Stimulated activated CD8-positive, alpha-beta memory T cell treated with anti-CD3 and anti-CD28 coated beads, Interleukin-2, amount 100 ng/mL, for 1 hour (primary cell): ENCODE measurements around the gene CEP162.
"Not testable (repeated sequence)": the region's sequence is repeated elsewhere in the genome, so short reads cannot be mapped to it uniquely, and the experiment has no call there.

Source experiments
- DNase-seq, 2 donors: peaks; one replicate each; pipeline ENCODE4 v3.0.0-alpha.2; 2020; ENCODE audit warnings: low read depth in 2 of 2

CEP162 gene

GRCh38 chr6:84227434-84228197 lies at the start of gene CEP162:
Gene CEP162 (minus strand): TSS chr6:84227643. CDS start chr6:84226393, 1,250 bp downstream.
- peak; percentile 72 to 77 for DNase-seq

DNA sequence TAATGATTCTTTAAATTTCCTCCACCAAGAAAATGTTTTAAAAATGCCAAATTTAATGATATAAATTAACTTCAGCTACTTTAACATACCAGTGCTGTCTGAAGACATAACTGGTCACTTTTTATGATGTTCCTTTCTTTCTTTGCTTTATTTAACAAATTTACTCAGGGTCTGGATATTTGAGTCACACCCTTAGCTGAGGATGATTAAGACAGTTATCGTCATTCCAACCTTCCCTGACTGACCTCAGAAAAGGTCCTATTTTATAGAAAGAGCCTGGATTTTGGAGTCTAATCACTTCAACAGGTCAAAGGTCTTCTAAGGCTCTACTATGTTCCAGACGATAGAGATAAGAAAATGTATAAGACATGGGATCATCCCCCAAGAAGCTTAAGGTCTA lies 47.4 kb upstream of the CEP162 start:
- DNase-seq, result no peak

DNA sequence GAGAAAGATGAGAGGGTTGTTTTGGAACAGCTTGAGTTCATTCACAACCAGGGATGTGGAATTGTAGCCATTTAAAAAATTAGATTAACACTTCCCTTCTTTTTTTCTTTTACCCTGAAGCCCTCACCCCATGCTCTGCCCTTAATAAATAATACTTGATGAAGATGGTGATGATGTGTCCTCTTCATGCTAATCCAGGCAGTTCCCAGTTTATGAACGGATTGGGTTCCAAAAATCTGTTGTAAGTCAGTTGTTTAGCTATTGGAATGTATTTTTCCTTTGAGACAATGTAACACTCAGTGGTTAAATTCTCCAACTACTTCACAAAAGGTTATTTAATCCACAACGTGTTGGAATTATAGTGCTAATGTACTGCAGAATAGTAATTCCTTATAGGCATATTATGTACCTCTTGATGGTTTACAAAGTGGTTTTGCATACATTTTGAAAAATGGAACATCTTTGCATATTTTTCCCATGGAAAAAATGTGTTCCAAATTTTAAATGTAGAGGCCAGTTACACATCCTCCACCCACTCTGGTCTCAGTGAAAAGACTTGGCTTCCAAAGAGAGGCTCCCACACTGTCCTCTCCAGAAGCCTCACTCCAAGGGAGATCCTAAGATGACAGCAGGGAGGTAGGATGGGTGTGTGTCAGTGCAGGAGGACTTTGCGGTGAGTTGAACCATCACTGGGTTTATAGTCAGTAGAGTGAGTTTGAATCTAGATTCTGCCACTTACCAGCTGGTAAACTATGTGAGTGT lies 45.8 kb upstream of the CEP162 start:
- DNase-seq, result no peak

GRCh38 chr6:84272298-84272697 lies 44.9 kb upstream of the CEP162 start:
- DNase-seq, result no peak

DNA sequence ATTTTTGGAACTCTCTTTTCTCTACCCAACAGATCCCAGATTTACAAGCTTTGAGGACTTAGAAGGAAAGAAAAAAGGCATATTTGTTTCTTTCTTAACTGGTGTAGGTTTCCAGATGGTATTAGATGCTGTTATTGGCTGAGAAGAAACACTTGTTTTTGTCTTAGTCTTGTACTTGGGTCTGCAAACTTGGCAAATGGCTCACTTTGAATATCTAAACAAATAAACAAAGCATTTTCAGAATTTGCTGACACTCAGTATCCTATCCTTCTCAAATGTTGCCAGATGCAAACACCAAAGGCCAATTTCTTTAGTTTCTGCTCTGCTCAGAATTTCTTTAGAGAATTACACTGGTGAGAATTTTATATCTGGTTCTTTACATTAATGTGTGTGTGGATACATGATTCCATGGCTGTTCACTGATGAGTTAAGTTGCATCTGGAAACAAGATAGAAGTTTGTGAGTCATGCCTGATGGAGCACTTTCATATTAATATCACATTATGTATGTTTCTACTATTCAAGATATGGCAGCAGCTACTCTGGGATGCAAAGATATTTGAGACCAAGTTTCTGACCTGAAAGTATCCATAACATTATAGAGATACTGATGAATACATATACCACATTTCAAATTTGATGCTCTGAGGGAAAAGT lies 43.7 kb upstream of the CEP162 start:
- DNase-seq, result no peak

DNA sequence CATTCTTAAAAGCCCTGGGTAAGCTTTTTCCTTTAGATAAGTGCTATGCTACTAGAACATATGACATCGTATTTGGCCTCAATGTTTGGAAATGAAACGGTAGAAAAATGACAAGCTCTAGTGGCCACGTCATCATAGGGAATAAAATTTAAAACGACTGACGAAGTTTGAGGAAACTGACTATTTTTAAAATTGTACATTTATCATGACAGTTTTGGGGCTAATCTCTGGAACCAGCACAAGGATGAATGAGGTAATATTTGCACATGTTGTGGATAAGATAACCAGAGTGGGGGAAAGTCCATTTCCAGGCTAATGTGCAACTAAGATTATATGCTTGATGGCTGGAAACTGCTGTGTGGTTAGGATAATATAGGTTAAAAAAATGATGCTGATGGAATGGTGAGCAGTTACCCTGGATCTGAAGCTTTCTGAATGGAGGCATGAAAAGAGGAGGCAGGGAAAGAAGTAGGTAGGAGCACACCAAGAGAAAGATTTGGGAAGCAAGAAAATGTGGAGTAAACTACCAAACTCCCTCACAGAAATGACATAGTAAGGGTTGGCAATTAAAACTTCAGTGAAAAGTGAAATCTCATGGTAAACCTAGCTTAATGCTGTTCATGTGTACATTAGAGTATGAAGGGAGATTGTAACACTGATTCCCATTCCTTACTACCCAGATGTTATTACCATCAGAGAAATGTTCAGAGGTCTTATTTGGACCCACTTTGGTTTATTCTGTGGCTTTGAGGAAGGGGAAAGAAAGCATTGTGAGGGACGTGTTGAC lies 42.7 kb upstream of the CEP162 start:
- DNase-seq, result no peak

DNA sequence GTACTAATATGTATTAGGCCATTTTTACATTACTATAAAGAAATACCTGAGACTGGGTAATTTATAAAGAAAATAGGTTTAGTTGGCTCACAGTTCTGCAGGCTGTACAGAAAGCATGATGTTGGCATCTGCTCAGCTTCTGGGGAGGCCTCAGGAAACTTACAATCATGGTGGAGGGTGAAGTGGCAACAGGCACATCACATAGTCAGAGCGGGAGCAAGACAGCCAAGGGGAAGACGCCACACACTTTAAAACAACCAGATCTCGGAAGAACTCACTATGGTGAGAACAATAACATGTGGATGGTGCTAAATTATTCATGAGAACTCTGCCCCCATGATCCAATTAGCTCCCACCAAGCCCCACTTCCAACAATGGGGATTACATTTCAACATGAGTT lies 41.3 kb upstream of the CEP162 start:
- no peak for DNase-seq

DNA sequence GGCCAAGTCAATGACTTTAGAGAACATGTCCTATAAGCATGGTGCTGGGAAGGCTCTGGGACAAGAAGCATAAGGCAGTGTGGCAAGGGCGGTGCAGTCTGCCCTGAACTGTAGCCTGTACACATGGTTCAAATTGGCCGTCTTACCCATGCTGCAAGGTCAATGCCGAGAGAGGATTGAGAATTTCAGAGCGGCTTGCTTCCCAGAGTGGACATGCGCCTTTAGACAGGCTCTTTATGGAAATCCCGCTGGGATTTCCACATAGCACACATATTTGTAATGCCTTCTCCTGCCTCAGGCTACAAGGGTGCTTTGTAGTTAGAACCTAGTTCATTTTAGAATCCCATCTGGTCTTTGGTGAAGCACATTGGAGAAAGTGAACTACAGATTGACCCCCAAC lies 36.1 kb upstream of the CEP162 start:
- no peak for DNase-seq

DNA sequence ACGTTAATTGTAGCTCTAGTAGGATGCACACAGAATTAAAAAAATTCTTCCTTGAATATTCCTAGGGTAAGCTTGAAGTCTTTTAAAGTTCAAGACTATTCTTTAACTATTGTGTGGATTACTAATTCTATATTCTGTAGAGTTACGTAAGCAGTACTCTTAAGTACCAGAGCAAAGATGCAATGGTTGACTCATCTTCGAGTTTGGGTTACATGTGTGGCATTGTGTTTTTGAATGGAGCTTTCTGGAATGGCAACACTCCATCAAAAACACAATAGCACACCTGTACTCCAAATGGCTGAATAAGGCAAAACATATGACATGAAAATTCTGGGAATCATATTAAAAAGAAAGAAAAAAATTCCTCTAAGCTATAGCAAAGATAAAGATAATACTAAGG lies 33.5 kb upstream of the CEP162 start:
- no peak for DNase-seq

DNA sequence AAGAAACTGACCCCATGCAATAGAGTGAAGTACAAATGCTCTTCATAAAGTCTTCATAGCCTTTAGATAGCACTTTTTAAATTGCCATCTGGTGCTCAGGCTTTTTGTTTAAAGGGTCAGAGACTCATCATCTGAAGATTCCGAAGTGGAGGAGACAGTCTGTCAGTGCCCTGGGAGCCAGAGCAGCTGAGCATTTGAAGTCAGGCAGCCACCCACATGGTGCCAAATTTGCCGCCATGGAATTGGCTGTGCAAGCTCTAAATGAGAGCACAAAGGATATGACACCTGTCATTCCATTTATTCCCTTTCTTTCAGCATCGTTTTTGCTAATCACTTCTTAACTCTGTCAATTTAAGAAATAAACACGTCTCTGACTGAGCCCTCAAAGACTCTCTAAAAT lies 32.8 kb upstream of the CEP162 start:
- DNase-seq, result no peak

DNA sequence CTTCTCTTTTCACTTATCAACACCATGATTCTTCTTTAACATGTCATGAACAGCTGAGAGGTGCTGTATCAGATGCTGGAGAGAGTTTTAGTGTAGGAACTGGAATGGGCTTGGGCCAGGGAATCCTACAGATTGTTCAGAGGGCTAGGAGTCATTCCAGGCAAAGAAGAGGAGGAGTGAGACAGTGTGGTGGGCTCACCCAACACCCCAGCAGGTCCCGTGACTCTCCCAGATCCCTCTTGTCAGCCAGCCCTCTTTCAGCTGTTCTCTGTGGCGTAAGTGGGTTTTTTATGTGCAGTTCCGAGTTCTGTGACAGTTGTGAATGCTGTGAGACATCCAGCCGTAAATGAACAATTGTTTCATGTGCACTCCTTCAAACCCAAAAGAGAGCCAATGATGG lies 31.4 kb upstream of the CEP162 start:
- DNase-seq, result no peak

DNA sequence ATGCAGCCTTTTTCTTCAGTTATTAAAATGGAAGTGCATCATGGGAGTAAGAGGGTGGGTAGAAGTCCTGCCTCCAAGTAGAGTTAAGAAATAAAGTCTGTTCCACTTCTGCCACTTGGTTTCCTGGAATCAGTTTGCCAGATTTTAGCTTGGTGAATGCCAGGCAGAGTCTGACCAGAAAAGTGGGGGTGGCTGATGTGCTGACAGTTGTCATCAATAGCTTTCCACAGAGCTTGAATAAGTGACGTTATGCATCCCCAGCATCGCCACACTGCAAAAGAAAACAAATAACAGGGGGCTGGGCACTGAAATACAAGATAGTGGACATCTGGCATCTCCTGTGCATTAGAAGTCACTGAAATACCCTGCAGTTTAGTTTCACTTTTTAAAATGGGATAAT lies 30.8 kb upstream of the CEP162 start:
- no peak for DNase-seq

- DNase-seq, result no peak
These were observed 28.2 kb upstream of the CEP162 start for GRCh38 chr6:84255641-84256040.

GRCh38 chr6:84253380-84253779 lies 25.9 kb upstream of the CEP162 start:
- no peak for DNase-seq

- no peak for DNase-seq
These were observed 24.6 kb upstream of the CEP162 start for GRCh38 chr6:84251891-84252539.

DNA sequence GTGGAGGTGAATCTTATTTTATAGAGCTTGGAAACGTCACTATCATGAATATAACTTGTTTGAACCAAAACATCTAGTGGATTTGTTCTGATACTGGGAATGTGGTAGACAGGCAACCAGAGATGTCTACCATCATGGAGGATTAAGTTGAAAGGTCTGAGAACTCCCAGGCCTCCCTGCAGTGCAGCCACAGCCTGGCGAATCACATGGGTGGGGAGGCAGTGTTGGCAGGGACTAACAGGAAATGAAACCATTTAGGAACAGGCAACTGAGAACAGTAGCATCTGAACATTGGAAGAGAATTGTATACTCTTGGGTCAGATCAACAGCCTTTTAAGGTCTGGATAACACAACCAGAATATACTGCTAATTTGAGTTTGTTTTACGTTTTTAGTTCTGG lies 22.3 kb upstream of the CEP162 start:
- no peak for DNase-seq

GRCh38 chr6:84244416-84245081 lies 17.1 kb upstream of the CEP162 start:
- not testable (repeated sequence) for DNase-seq

- no peak for DNase-seq
These were observed 15.8 kb upstream of the CEP162 start for GRCh38 chr6:84243240-84243639.

DNA sequence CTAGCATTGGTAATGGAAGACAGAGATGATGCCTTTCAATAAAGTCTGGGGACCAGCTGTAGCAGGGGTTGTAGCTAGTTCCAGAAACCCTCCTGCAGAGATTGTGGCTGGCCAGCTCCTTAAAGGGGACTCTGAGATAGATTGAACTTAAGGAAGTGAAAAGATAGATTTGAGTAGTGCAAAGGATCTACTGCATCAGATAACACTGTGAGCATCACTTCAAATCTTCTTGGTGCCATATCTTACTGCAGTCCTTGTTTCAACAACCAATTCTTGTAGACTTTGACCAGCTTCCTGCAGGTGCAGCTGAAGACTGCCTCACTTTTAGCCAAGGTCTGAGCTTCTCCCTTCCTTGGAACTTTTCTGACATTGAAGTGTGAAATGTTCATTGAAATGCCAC lies 14.8 kb upstream of the CEP162 start:
- DNase-seq, result no peak

DNA sequence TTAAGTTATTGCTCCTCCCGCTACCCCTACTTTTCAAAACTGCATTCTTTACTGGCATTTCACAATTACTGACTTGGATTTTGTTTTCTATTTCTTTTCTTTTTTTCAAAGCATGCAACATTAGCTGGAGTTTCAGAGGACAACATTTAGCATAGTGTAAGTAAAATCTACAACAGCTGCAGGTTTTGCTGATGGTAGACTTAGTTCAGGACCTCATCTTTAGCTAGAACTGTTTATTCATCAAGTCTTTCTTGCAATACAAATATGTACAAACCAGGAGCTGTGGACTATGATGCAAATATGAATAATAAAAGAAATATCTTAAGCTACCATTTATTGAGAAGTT lies 728 bp upstream of the CEP162 start:
- no peak for DNase-seq

GRCh38 chr6:84227044-84227433 lies 404 bp downstream of the CEP162 start:
- DNase-seq, result no peak
